RWPE2 (cell line): ENCODE data around the gene MRPL46.
"Not testable (repeated sequence)": the region's sequence is repeated elsewhere in the genome, so short reads cannot be mapped to it uniquely, and the experiment has no call there.

ENCODE experiments used
- ATAC-seq: fragments of 200-7000 bp; cut with Tn5 transposase; 3 replicates; pipeline ENCODE4 v1.9.1; 2021; ENCODE audit warnings: low read depth
- DNase-seq: peaks from one replicate; pipeline ENCODE4 v3.0.0-alpha.2; 2020; ENCODE audit warnings: low spot score
- H3K27ac ChIP-seq: fragments of 450-650 bp; 2 replicates; pipeline ENCODE4 v1.5.1; 2017; ENCODE audit warnings: mild to moderate bottlenecking; ENCODE audit not compliant: poor library complexity, severe bottlenecking
- H3K27me3 ChIP-seq: fragments of 250-450 bp; sonication (Bioruptor Pico); 2 replicates; pipeline ENCODE4 v1.5.1; 2021; ENCODE audit warnings: mild to moderate bottlenecking, moderate library complexity; ENCODE audit not compliant: insufficient read depth, poor library complexity, severe bottlenecking
- H3K36me3 ChIP-seq: fragments of 250-450 bp; sonication (Bioruptor Pico); 2 replicates; pipeline ENCODE4 v1.5.1; 2020; ENCODE audit warnings: low read depth, mild to moderate bottlenecking, moderate library complexity
- H3K4me1 ChIP-seq: fragments of 250-450 bp; sonication (Bioruptor Pico); 2 replicates; pipeline ENCODE4 v1.5.1; 2021; ENCODE audit warnings: mild to moderate bottlenecking, moderate library complexity; ENCODE audit not compliant: insufficient read depth, poor library complexity, severe bottlenecking
- H3K4me3 ChIP-seq: fragments of 250-450 bp; sonication (Bioruptor Pico); 2 replicates; pipeline ENCODE4 v1.5.1; 2021; ENCODE audit warnings: mild to moderate bottlenecking, moderate library complexity; ENCODE audit not compliant: severe bottlenecking
- H3K9me3 ChIP-seq: fragments of 250-450 bp; sonication (Bioruptor Pico); 2 replicates; pipeline ENCODE4 v1.5.1; 2021; ENCODE audit warnings: mild to moderate bottlenecking, moderate library complexity; ENCODE audit not compliant: severe bottlenecking
- CTCF ChIP-seq: fragments of 450-650 bp; IDR thresholded peaks from one replicate; pipeline ENCODE4 v1.5.1; 2017; ENCODE audit warnings: mild to moderate bottlenecking, moderate library complexity; ENCODE audit not compliant: poor library complexity, severe bottlenecking

The MRPL46 gene

DNA sequence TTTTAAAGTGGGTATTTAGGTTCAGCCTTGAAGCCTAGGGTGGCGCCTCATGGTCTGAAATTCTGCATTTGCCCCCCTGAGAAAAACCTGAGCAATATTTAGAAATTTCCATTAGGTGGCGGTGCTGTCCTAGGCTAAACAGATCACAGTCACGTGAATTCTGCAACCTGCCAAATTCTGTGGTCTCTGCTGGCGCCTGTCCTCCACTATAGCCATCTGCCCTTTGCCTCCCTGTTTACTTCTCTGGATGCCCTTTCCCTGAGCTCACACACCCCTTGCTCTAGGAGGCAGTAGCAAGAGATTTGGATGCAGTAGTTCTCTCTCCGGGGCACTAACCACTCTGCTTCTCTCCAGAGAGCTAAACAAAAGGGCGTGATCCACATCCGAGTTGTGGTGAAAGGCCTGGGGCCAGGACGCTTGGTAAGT is 9.5 kb upstream of the MRPL46 start:
- Histone ChIP-seq H3K27me3 (no peaks in the 10 kb centered on the region), H3K4me3 (no peak overlapping the region), H3K9me3 (no peaks in the 10 kb centered on the region), H3K27ac (no peak overlapping the region), H3K36me3 (peaks cover 64% of the 10 kb centered on the region), H3K4me1 (no peaks in the 10 kb centered on the region)
- peak; percentile 84 for TF ChIP-seq CTCF
- DNase-seq (no peak), ATAC-seq (peak; percentile 24; the same call in 1 of the 3 replicates)

DNA sequence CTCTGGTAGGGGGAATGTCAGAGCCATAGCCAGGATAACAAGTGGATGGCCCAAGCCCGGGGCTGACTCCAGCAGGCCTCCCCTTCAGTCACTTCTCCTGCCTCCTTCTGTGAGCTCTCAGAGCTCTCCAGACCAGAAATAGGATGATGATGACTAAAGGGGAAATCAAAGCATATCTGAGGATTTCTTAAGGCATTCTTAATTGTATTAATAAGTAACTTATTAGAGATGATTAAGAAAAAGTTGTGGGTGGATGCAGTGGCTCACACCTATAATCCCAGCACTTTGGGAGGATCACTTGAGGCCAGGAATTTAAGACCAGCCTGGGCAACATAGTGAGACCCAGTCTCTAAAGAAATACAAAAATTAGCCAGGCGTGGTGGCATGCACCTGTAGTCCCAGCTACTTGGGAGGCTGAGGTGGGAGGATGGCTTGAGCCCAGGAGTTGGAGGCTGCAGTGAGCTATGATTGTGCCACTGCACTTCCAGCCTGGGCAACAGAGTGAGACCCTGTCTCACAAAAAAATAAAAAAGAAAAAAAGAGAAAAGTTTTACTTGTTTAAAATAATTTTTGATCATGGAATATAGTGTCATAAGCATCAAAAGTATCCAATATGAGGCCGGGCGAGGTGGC is 6.6 kb upstream of the MRPL46 start:
- not testable (repeated sequence) for H3K9me3 ChIP-seq, H3K4me1 ChIP-seq, DNase-seq, H3K27ac ChIP-seq, ATAC-seq, H3K4me3 ChIP-seq, H3K27me3 ChIP-seq
- H3K36me3 ChIP-seq: peaks cover 85% of the 10 kb centered on the region

DNA sequence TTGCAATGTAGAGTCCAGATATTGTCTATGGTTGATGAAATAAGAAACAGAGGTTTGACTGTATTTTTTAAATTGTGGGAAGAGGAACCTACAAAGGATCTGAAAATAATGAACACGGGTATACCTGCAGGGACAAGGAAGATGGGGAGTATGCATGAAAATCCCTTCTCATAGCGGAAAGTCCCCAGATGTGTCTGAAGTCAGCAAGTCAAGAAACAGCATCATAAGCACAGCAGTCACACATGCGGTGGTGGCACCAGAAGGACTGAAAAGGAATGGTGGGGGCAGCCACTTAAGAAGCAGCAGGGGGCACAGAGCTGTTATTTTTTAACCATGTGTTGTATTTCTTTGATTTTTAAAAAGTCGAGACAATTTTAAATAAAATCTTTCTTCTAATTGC is 5.0 kb upstream of the MRPL46 start:
- DNase-seq (no peak), ATAC-seq (no peak)
- no peaks in the 10 kb centered on the region for H3K27me3 ChIP-seq
- no peak for TF ChIP-seq CTCF
- peaks cover 76% of the 10 kb centered on the region for H3K36me3 ChIP-seq
- H3K4me3 ChIP-seq: no peak overlapping the region
- H3K27ac ChIP-seq: no peak overlapping the region
- H3K9me3 ChIP-seq: no peaks in the 10 kb centered on the region
- H3K4me1 ChIP-seq: no peaks in the 10 kb centered on the region

DNA sequence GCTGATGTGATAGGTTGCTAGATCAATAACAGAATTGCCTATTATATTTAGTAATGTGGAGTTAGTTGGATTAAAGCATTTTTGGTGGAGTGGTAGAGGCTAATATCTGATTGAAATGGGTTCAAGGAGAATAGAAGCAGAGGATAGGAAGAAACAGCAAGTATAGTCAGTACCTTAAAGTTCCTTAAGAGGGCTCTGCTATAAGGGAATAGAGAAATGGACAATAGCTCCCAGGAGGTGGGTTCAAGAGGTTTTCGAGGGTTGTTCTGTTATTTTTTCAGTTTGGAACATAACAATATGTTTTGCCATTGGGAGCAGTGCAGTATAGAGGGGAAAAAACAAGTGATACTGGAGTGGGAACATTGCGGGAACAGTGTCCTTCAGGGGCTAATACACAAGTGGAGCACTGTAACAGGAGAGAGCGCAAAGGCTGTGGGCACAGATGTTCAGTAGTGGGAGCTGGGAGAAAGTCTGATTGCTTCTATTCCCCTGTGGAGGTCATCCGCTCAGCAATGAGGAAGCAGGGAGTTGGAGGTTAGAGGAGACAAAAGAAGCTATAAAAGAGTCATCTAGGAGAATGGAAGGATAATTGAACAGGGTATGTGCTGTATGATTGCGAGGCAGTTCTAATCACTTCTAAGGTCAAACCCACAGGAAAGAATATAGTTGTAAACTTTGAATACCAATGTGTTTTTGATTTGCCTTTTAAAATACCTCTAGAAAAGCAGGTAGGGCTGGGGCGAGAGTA is 3.6 kb upstream of the MRPL46 start:
- H3K36me3 ChIP-seq: peaks cover 62% of the 10 kb centered on the region
- no peak overlapping the region for H3K27ac ChIP-seq
- ATAC-seq: no peak
- peaks cover 6% of the 10 kb centered on the region for H3K4me1 ChIP-seq
- H3K27me3 ChIP-seq: no peaks in the 10 kb centered on the region
- H3K9me3 ChIP-seq: no peaks in the 10 kb centered on the region
- no peak overlapping the region for H3K4me3 ChIP-seq
- TF ChIP-seq CTCF: peak; percentile 4
- no peak for DNase-seq

DNA sequence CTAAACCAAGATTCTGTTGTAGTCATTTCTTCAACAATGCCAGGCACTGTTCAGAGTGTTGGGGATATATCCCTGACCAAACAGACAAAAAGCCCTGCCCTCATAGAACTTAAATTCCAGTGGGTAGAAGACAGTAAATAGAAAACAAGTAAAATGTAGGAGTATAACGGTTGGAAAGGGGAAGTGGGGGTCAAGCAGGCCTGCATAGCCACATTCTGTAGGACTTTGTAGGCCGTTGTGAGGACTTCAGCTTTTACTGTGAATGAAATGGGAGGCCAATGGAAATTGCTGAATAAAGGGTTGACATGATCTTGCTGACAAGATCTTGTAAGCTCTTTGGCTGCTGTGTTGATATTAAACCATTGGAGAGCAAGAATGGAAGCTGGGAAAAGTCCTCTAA is 2.1 kb upstream of the MRPL46 start:
- DNase-seq (no peak), ATAC-seq (no peak)
- Histone ChIP-seq H3K27me3 (no peaks in the 10 kb centered on the region), H3K4me1 (peaks cover 8% of the 10 kb centered on the region), H3K9me3 (no peaks in the 10 kb centered on the region), H3K4me3 (no peak overlapping the region), H3K36me3 (peaks cover 60% of the 10 kb centered on the region), H3K27ac (no peak overlapping the region)
- no peak for TF ChIP-seq CTCF

DNA sequence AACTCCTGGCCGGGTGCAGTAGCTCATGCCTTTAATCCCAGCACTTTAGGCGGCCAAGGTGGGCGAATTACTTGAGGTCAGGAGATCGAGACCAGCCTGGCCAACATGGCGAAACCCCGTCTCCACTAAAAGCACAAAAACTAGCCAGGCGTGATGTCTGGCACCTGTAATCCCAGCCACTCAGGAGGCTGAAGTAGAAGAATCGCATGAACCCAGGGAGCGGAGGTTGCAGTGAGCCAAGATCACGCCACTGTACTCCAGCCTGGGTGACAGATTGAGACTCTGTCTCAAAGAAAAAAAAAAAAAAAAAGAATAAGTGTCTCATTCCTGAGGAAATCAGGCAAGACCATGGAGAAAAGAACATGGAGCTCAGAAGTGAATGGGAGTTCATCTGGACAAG is 1.5 kb upstream of the MRPL46 start:
- not testable (repeated sequence) for ATAC-seq, H3K4me1 ChIP-seq, H3K27me3 ChIP-seq, DNase-seq, H3K27ac ChIP-seq, H3K9me3 ChIP-seq
- Histone ChIP-seq H3K4me3 (peak overlapping the region; percentile 61), H3K36me3 (peaks cover 64% of the 10 kb centered on the region)
